OCI-LY1 (cell line): ENCODE results near the gene MIS18BP1.

Source experiments
- CTCF ChIP-seq: fragments of 200-600 bp; sonication (generic), shearing (Covaris generic); IDR thresholded peaks from 2 replicates; pipeline ENCODE4 v1.5.1; 2017; ENCODE audit warnings: mild to moderate bottlenecking, antibody characterized with exemption, low read length, moderate library complexity, mixed read lengths
- EZH2 ChIP-seq: fragments of 200-600 bp; sonication (generic), shearing (Covaris generic); IDR thresholded peaks from 2 replicates; pipeline ENCODE4 v1.8.0; 2017; ENCODE audit warnings: borderline replicate concordance, mixed run types, mild to moderate bottlenecking, antibody characterized with exemption, low read length, moderate library complexity, mixed read lengths

GRCh38 chr14:45287610-45288009 lies 34.6 kb upstream of the MIS18BP1 start:
- TF ChIP-seq CTCF (0 out of 2 replicates have a peak, but pooled peaks have one; percentile 7), EZH2 (no peak)
